HS-5 (cell line): ENCODE results near the gene ZFPM1.
"Not testable (repeated sequence)": the region's sequence is repeated elsewhere in the genome, so short reads cannot be mapped to it uniquely, and the experiment has no call there.

Source experiments
- DNase-seq: peaks from one replicate; pipeline ENCODE4 v3.0.0-alpha.2; 2012; ENCODE audit warnings: low read depth

The ZFPM1 gene

GRCh38 chr16:88466175-88466862 lies 13.2 kb downstream of the ZFPM1 start:
- DNase-seq = no peak

DNA sequence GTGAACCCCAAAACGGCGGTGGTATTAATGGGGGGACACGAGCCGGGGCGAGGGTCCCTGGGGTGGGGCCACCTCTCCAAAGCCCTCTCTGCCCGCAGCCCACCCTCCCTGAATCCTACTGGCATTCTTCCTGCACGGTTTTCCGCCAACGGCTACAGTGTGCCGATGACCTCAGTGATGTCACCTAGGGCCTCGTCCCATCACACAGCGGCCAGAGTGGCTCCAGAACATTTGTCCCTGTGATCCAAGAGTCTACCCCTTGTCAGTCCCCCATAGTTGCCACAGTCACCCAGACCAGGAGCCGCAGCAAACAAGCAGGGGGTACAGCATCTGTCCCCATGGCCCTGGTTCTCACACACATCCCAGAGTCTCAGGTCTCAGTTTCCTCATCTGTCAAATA lies 13.9 kb downstream of the ZFPM1 start:
- DNase-seq = no peak

DNA sequence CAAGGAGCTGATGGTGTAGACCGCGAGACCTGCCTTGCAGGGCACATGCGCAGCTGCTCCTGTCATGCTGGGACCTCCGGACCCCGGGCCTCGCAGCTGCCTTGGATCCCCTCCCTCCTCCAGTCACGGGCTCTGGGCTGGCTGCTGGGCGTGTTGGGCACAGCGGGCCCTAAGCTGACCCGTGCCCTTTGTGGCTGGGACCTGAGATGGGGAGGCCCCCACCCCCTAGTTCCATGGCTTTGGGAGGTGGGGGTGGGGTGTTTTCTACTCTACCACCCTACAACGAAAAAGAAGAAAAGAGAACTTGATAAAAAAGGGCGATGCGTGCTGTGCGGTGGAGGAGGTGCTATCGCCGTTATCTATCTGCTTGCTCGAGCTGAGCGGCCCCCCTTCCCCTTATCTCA lies 14.5 kb downstream of the ZFPM1 start:
- DNase-seq = no peak

DNA sequence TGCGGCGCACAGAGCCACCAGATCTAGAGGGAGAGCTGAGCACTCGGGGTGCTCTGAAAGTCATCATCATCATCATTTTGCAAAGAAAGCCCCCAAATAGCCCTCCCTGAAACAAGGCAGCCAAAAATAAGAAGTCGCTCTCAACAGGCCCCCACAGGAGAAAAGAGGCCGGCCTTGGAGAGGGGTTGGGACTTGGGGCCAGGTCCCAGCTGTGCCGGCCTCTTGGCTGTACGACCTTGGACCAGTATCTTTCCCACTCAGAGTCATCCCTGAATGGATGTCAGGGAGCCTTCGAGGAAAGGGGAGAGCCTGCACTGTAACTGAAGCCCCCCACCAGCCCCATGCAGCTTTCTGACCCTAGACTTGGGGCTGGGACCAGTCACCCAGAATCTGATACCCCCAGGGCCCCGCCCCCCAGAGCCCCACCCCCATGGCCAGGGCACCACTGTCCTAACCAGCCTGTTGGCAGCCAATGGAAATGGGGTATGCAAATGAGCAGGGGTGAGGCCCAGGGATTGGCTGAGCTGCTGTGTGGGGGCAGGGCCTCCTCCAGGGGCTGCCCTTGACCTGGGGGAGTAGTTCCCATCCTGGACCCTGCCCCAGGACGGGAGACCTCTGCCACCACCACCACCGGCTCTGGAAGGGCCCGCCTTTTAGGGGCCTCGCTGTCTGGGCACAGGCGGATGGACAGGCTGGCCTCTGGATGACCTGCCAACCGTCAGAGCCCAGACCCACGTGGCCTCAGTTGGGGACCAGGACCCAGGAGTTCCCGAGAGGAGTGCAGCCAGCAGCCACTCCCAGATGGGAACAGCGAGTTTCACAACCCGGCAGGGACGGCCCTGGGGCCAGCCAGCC lies 15.4 kb downstream of the ZFPM1 start:
- no peak for DNase-seq

DNA sequence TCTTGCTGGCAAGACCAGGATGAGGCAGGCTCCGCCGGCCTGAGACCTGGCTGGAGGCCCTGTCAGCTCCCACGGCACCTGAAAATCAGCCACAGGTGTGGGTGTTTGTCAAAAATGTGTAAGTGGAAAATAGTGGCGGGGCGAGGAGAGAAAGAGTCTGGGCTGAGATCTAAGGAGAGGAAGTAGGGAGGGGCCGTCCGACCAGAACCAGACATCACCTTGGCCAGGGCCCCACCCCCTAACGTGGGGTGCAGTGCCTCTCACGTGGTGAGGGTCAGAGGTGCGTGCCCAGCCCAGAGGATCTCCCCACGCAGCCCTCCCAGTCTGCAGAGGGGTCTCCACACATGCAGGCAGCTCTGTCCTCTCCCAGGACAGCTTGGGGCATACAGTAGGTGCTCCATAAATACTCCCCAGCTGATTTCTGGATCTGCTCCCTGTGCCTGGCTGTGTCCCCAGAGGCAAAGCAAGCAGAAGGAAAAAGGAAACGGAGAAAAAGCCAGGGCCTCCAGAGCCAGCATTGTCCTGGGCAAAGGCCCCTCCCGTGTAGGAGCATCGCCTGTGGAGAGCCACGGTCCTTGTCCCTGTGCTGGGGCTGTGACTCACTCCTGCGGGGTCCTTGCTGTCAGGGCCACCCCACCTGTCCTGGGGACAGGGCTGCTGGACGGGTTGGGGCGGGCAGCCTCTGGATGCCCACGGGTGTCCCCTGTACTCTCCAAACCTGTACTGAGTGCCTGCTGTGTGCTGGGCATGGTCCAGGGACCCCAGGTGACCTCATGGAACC lies 16.7 kb downstream of the ZFPM1 start:
- no peak for DNase-seq

DNA sequence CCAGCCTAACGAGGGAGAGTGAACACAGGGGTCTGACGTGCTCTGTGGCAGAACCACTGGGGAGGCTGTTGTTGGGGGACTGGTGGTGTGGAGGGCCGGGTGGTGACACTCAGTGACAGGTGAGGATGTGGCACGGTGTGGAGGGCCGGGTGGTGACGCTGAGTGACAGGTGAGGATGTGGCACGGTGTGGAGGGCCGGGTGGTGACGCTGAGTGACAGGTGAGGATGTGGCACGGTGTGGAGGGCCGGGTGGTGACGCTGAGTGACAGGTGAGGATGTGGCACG lies 17.3 kb downstream of the ZFPM1 start:
- DNase-seq = not testable (repeated sequence)

DNA sequence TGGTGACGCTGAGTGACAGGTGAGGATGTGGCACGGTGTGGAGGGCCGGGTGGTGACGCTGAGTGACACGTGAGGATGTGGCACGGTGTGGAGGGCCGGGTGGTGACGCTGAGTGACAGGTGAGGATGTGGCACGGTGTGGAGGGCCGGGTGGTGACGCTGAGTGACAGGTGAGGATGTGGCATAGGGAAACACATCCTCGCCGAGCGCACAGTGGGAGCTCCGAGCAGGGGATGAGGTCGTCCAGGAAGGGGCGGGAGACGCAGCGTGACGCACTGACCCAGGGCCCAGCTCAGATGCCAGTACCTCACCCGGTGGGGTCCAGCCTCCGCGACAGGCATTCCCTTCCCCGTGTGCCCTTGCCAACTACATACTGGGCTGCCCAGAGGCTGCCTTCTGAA lies 17.6 kb downstream of the ZFPM1 start:
- not testable (repeated sequence) for DNase-seq

- DNase-seq = no peak
These were observed 18.0 kb downstream of the ZFPM1 start for GRCh38 chr16:88471115-88471514.

GRCh38 chr16:88471575-88471974 lies 18.5 kb downstream of the ZFPM1 start:
- no peak for DNase-seq

DNA sequence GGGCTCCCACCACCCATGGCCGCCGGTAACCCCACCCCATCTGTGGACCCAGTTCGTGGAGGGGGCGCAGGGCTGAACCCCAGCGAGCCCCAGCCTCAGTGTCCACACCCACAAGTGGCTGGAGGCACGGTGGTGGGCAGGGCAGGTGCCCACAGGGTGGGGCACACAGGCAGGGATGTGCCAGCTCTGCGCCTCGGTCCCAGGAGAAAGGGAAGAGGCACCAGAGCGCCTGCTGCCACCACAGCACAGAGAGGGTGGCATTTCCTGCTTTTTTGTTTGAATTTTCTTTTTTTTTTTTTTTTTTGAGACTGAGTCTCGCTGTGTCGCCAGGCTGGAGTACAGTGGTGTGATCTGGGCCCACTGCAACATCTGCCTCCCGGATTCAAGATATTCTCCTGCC lies 19.0 kb downstream of the ZFPM1 start:
- no peak for DNase-seq

GRCh38 chr16:88472637-88473205 lies 19.6 kb downstream of the ZFPM1 start:
- DNase-seq = no peak

DNA sequence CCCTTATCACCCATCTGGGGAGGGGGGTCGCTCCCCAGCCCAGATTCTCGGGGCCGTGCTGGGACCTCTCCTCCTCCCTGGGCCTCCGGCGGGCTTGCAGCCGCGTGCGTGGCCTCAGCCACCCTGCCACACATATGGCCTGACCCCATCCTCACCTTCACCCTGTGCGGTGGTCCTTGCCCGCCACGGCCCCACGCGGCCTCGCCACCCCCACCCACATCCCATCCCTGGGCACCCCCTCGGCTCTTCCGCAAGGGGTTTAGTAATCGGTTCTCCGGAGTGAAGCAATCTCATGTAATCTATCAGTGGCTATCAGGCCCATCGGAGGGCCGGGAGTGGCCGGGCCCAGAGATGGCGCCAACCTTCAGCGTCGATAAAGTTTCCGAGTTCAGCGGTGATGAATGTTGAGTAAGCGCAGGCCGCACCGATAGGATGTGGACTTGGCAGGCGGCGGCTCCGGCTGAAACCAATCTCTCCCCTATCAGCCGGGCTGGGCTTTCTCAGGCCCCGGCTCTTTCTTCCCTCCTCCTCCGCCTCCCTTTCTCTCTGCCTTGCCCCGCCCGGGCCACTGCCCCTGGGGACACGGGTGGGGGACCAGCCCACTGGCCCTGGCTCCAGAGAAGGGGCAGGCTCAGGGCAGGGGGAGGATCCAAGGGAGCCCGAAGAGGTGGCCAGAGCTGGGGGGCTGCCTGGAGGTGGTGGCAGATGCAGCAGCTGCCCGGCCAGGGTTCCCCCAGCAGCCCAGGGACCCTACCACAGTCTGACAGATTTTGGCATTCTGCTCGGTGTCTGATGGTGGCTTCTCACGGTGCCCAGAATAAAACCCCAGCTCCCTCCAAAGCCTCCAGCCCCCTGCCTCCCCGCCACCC lies 20.8 kb downstream of the ZFPM1 start:
- DNase-seq = peak; percentile 11

GRCh38 chr16:88475037-88475436 lies 22.0 kb downstream of the ZFPM1 start:
- DNase-seq = no peak

DNA sequence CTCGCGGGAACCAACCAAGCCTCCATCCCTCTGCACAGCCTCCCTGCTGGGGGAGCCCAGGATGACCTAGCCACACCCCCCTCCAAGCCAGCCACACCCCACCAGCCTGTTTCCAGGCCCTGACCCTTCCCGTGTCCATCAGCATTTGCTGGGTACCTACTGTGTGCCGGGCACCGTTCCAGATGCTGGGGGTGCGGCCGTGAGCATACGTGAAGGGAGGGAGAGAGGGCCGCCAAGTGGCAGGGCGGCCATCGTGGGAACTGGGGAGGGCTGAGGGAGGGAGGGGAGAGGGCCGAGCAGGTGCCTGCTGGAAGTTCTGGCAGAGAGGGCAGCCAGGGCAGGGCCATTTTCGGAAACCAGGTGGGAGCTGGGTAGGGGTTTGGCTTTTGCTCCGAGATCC lies 23.1 kb downstream of the ZFPM1 start:
- no peak for DNase-seq

DNA sequence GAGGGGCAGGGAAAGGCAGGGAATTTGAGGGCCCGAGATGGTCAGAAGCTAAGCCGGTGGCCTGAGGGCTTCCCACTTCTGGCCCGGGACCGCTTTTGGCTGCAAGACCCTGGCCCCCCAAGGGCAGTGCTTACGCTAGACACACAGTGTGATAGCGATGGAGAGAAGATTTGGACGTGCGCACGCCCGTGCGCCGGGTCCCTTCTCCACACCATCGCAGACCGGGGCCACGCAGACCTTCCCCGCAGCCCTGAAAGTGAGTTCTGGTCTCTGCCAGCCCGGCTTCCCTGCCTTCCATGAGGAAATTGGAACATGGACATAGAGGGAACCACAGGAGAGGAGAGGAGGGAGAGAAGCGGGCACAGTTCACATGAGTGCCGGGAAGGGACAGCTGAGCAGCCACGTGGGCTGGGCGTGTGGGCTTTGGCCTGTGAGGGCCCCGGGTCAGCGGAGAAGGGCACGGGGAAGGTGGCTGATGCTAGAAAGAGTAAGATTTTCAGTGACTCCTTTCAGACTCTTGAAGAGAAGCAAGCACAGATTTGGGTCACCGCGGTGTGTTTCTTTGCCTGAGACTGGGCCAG lies 23.8 kb downstream of the ZFPM1 start:
- no peak for DNase-seq

GRCh38 chr16:88477631-88478519 lies 24.8 kb downstream of the ZFPM1 start:
- no peak for DNase-seq

DNA sequence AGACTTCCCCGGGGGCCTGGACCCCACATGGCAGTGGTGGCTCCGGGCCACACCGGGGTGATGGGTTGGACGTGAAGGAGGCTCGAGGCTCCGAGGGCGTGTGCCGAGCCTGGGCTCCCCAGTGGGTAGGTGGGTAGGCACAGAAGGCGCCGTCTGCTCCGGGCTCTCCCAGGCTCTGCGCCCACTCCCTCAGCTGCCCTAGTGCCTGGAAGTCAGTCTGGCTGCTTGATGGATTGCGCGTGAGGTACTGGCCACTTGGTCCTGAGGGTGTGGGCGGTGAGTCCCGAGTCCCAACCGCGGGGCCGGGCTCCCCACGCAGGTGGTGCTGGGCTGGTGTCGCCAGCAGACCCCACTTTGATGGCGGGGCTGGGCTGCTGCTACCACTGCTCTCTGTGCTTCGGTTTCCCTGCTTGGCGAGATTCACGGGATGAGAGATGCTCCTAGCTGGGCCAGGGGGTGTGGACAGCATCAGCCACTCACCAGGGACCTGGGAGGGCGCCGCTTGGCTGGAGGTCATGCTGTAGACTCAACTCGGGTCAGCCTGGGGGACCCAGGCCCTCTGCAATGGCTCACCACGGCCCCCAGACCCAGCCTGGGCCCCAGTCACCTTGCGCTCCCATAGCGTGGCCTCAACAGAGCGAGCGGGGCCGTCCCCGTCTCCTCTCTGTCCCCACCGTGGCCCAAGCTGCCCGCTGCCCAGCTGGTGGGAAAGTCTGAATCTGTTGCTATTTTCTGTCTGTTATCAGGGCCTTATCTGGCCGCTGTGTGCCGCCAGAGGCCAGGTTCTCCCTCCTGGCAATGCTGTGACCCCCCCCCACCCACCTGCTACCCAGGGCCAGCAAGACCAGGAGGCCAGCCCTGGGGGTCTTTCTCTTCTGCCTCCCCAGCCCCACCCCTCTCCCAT lies 26.1 kb downstream of the ZFPM1 start:
- DNase-seq = no peak

GRCh38 chr16:88479793-88480760 lies 27.0 kb downstream of the ZFPM1 start:
- DNase-seq = no peak
